Common myeloid progenitor, CD34-positive (primary cell): ENCODE results near the gene ULK2.
A peak's percentile ranks its signal among the peaks of the same experiment; 100 is the strongest.

Experiments
- CTCF ChIA-PET: fragments of 350-600 bp; sonication (Branson Sonifier 250); formaldehyde crosslinking; loops from one replicate; lab custom pipeline; 2021; ENCODE audit warnings: antibody characterized with exemption; lab: Charles Lee
- POLR2A ChIA-PET: fragments of 350-600 bp; sonication (Branson Sonifier 250); formaldehyde crosslinking; loops from one replicate; lab custom pipeline; 2021; ENCODE audit warnings: antibody characterized with exemption; lab: Charles Lee
- DNase-seq, 3 donors: peaks; one replicate each; pipeline versions ENCODE4 v3.0.0 to v3.0.0-alpha.2; 2013
- H3K27ac ChIP-seq, 2 experiments: 1 replicate in 1 of 2; 2 replicates in 1 of 2; pipeline ENCODE4 v1.7.0; 2013; ENCODE audit warnings: inconsistent platforms in 2 of 2, low read length in 2 of 2, mild to moderate bottlenecking in 2 of 2, low read depth in 1 of 2, moderate library complexity in 1 of 2; ENCODE audit not compliant: severe bottlenecking in 2 of 2, insufficient read depth in 1 of 2, poor library complexity in 1 of 2
- H3K27me3 ChIP-seq, 5 experiments: replicated peaks in 2 of 5; 1 replicate in 3 of 5; 2 replicates in 2 of 5; pipeline versions ENCODE4 v1.6.1 to v1.7.0; 2013; ENCODE audit warnings: low read length in 4 of 5, mild to moderate bottlenecking in 2 of 5, moderate library complexity in 2 of 5, inconsistent platforms in 1 of 5; ENCODE audit not compliant: insufficient read depth in 5 of 5, control insufficient read depth in 4 of 5
- H3K36me3 ChIP-seq, 4 experiments: 1 replicate in 2 of 4; 2 replicates in 2 of 4; pipeline versions ENCODE4 v1.6.1 to v1.7.0; 2013; ENCODE audit warnings: low read length in 3 of 4, control low read depth in 1 of 4, mild to moderate bottlenecking in 1 of 4; ENCODE audit not compliant: control insufficient read depth in 4 of 4, insufficient read depth in 4 of 4
- H3K4me1 ChIP-seq, 4 experiments: 1 replicate in 3 of 4; 2 replicates in 1 of 4; pipeline versions ENCODE4 v1.6.1 to v1.7.1; 2013; ENCODE audit warnings: low read length in 3 of 4, mild to moderate bottlenecking in 3 of 4, control low read depth in 1 of 4, inconsistent platforms in 1 of 4, moderate library complexity in 1 of 4; ENCODE audit not compliant: control insufficient read depth in 4 of 4, insufficient read depth in 4 of 4; ENCODE audit errors: control extremely low read depth in 1 of 4
- H3K4me3 ChIP-seq, 7 experiments: 1 replicate in 4 of 7; 2 replicates in 3 of 7; pipeline versions ENCODE4 v1.5.1 to v1.7.0; 2013; ENCODE audit warnings: mild to moderate bottlenecking in 7 of 7, low read length in 6 of 7, moderate library complexity in 6 of 7, inconsistent platforms in 2 of 7, low read depth in 2 of 7, control low read depth in 1 of 7; ENCODE audit not compliant: insufficient read depth in 4 of 7, control insufficient read depth in 1 of 7; ENCODE audit errors: extremely low read depth in 1 of 7
- H3K9me3 ChIP-seq, 5 experiments: 1 replicate in 4 of 5; 2 replicates in 1 of 5; pipeline versions ENCODE4 v1.6.1 to v1.7.1; 2013; ENCODE audit warnings: low read length in 4 of 5, mild to moderate bottlenecking in 2 of 5, inconsistent platforms in 1 of 5, low read depth in 1 of 5, moderate library complexity in 1 of 5; ENCODE audit not compliant: control insufficient read depth in 4 of 5, insufficient read depth in 2 of 5; ENCODE audit errors: control extremely low read depth in 1 of 5
- WGBS: methylation state at CpG from one replicate; pipeline ENCODE4 v1.1.5; 2013; ENCODE audit not compliant: insufficient coverage; 5-methylcytosine and 5-hydroxymethylcytosine counted together

Gene ULK2

GRCh38 chr17:19830061-19830460 is 37.7 kb downstream of the ULK2 start:
- Histone ChIP-seq H3K27me3 (no peaks in the 10 kb centered on the region), H3K36me3 (peaks cover 0 to 36% (median 7%) of the 10 kb centered on the region in 4 experiments), H3K4me3 (no peak overlapping the region), H3K4me1 (no peaks in the 10 kb centered on the region), H3K27ac (no peak overlapping the region), H3K9me3 (no peaks in the 10 kb centered on the region)
- WGBS, result 93% methylated on average over 2 of the region's 2 CpGs
- DNase-seq, result no peak
- CTCF ChIA-PET, result no interaction called here
- POLR2A ChIA-PET, result no interaction called here

GRCh38 chr17:19812407-19812806 is 55.3 kb downstream of the ULK2 start:
- H3K27me3 ChIP-seq, result no peaks in the 10 kb centered on the region
- 100% methylated on average over 1 of the region's 3 CpGs for WGBS
- H3K9me3 ChIP-seq, result no peaks in the 10 kb centered on the region
- H3K4me3 ChIP-seq, result no peak overlapping the region
- ChIA-PET CTCF (no interaction called here), POLR2A (no interaction called here)
- H3K36me3 ChIP-seq, result peaks cover 0 to 38% (median 18%) of the 10 kb centered on the region in 4 experiments
- peak in 1 of 3 donors; percentile 8 for DNase-seq
- H3K4me1 ChIP-seq, result no peaks in the 10 kb centered on the region
- H3K27ac ChIP-seq, result no peak overlapping the region

GRCh38 chr17:19805006-19805405 is 62.7 kb downstream of the ULK2 start:
- H3K4me1 ChIP-seq, result no peaks in the 10 kb centered on the region
- no peak overlapping the region for H3K4me3 ChIP-seq
- no peak for DNase-seq
- no peaks in the 10 kb centered on the region for H3K27me3 ChIP-seq
- peaks cover 8 to 55% (median 19%) of the 10 kb centered on the region in 4 experiments for H3K36me3 ChIP-seq
- ChIA-PET POLR2A (no interaction called here), CTCF (interaction anchor here (1.5 kb wide), 1 partner anchor 39 kb away, joined by 4 read pairs; no protein-coding TSS in a partner anchor)
- no peak overlapping the region for H3K27ac ChIP-seq
- 100% methylated on average over 2 of the region's 2 CpGs for WGBS
- peaks cover 0 to 4% (median 0%) of the 10 kb centered on the region in 5 experiments for H3K9me3 ChIP-seq

- DNase-seq, result no peak
- H3K4me1 ChIP-seq, result no peaks in the 10 kb centered on the region
- H3K27me3 ChIP-seq, result no peaks in the 10 kb centered on the region
- no peak overlapping the region for H3K27ac ChIP-seq
- ChIA-PET POLR2A (no interaction called here), CTCF (no interaction called here)
- WGBS, result no CpG with 5 or more reads among the region's 1 CpG
- H3K36me3 ChIP-seq, result peaks cover 23 to 71% (median 39%) of the 10 kb centered on the region in 4 experiments
- peaks cover 0 to 32% (median 14%) of the 10 kb centered on the region in 5 experiments for H3K9me3 ChIP-seq
- H3K4me3 ChIP-seq, result no peak overlapping the region
Observed at GRCh38 chr17:19800571-19800970, 67.2 kb downstream of the ULK2 start.

GRCh38 chr17:19799796-19800195 is 67.9 kb downstream of the ULK2 start:
- Histone ChIP-seq H3K36me3 (peaks cover 27 to 77% (median 45%) of the 10 kb centered on the region in 4 experiments), H3K27ac (no peak overlapping the region), H3K4me1 (no peaks in the 10 kb centered on the region), H3K9me3 (peaks cover 0 to 40% (median 16%) of the 10 kb centered on the region in 5 experiments), H3K4me3 (no peak overlapping the region), H3K27me3 (no peaks in the 10 kb centered on the region)
- WGBS, result 100% methylated on average over 2 of the region's 2 CpGs
- POLR2A ChIA-PET, result no interaction called here
- CTCF ChIA-PET, result no interaction called here
- DNase-seq, result no peak

- no peaks in the 10 kb centered on the region for H3K4me1 ChIP-seq
- no peaks in the 10 kb centered on the region for H3K27me3 ChIP-seq
- H3K9me3 ChIP-seq, result peaks cover 0 to 58% (median 31%) of the 10 kb centered on the region in 5 experiments
- ChIA-PET CTCF (no interaction called here), POLR2A (no interaction called here)
- peak overlapping the region in 1 of 7 experiments; percentile 29 for H3K4me3 ChIP-seq
- 96% methylated on average over 4 of the region's 4 CpGs for WGBS
- H3K27ac ChIP-seq, result no peak overlapping the region
- DNase-seq, result peak in 1 of 3 donors; percentile 6
- peaks cover 50 to 89% (median 53%) of the 10 kb centered on the region in 4 experiments for H3K36me3 ChIP-seq
Observed at GRCh38 chr17:19796457-19796856, 71.3 kb downstream of the ULK2 start.

GRCh38 chr17:19791918-19792550 is 75.7 kb downstream of the ULK2 start:
- Histone ChIP-seq H3K4me3 (no peak overlapping the region), H3K9me3 (peaks cover 0 to 42% (median 25%) of the 10 kb centered on the region in 5 experiments), H3K36me3 (peaks cover 44 to 84% (median 48%) of the 10 kb centered on the region in 4 experiments), H3K4me1 (no peaks in the 10 kb centered on the region), H3K27me3 (no peaks in the 10 kb centered on the region), H3K27ac (no peak overlapping the region)
- ChIA-PET CTCF (interaction anchor here (1.4 to 1.6 kb wide), 2 partner anchors 26 to 279 kb away, joined by 3 to 4 read pairs; no protein-coding TSS in a partner anchor), POLR2A (interaction anchor here (0.7 kb wide), 1 partner anchor 97 kb away, joined by 4 read pairs; no protein-coding TSS in a partner anchor)
- DNase-seq, result no peak
- WGBS, result 100% methylated on average over 1 of the region's 3 CpGs
